Measurements from ENCODE around the gene PEPD.
A peak's percentile ranks its signal among the peaks of the same experiment; 100 is the strongest.

The PEPD gene

DNA sequence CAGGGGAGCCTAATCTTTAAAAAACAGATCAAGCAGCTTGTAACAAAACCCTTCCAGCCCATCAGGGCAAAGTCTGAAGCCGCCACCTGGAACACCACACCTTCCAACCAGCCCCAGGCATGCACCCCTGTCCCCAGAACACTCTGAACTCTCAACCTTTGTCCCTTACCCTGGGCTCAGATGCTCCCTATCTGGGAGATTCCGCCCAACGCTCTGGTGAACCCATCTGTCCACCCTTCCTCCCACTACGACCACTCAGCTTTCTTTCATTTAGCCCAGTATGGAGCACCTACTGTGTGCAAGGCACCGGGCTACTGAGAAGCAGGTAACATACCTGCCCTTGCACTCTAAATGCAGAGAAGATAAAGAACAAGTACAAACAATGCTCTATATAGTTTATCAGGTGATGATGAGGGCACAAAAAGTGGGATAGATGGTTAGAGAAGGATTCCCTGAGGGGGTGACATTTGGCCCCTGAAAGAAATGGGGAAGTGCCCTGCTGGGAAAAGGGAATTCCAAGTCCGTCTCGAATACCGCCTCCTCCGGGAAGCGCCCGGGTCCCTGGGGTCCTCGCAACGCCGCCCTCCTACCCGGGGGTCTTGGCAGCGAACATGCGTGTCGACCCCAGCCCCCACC lies 629 bp downstream of the PEPD start:
- DNase-seq (ENCODE audit: low read depth) = no peak
- TF ChIP-seq, protein P1, sequence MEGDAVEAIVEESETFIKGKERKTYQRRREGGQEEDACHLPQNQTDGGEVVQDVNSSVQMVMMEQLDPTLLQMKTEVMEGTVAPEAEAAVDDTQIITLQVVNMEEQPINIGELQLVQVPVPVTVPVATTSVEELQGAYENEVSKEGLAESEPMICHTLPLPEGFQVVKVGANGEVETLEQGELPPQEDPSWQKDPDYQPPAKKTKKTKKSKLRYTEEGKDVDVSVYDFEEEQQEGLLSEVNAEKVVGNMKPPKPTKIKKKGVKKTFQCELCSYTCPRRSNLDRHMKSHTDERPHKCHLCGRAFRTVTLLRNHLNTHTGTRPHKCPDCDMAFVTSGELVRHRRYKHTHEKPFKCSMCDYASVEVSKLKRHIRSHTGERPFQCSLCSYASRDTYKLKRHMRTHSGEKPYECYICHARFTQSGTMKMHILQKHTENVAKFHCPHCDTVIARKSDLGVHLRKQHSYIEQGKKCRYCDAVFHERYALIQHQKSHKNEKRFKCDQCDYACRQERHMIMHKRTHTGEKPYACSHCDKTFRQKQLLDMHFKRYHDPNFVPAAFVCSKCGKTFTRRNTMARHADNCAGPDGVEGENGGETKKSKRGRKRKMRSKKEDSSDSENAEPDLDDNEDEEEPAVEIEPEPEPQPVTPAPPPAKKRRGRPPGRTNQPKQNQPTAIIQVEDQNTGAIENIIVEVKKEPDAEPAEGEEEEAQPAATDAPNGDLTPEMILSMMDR (IDR thresholded peaks at IDR 0.05; ENCODE audit: low read length, missing control alignments) = no peak
- H3K4me3 ChIP-seq (replicated peaks; ENCODE audit: low read depth, low read length) = peak overlapping the region; percentile 79

DNA sequence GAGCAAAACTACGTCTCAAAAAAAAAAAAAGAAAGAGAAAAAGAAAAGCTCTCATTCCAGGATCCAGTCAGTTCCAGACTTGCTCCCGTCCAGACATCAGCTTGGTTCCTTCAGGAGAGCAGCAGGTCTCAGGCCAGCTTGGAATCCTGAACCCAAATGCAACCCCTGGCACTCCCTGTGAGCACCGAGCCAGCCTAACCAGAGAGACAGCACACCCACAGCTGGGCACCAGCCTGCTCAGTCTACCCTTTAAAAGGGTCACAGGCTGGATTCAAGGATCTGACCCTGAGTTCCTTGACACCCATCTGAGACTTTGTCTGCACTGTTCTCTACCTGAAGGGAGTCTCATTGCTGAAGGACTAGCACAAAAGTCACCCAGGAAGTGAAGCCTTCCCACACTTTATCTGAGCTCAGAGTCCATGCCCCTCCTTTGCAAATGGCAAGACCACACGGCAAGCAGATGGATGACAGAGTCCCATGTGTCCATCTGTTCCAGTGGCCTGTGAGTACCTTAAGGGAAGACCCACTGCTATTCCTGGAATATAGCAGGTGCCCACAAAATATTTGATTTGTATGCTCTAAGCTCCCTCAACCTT lies 1.4 kb downstream of the PEPD start:
- H3K4me3 ChIP-seq (replicated peaks; ENCODE audit: low read depth, low read length) = peak overlapping the region; percentile 79
- TF ChIP-seq, protein P1 (IDR thresholded peaks at IDR 0.05; ENCODE audit: low read length, missing control alignments) = no peak
- DNase-seq (ENCODE audit: low read depth) = no peak

DNA sequence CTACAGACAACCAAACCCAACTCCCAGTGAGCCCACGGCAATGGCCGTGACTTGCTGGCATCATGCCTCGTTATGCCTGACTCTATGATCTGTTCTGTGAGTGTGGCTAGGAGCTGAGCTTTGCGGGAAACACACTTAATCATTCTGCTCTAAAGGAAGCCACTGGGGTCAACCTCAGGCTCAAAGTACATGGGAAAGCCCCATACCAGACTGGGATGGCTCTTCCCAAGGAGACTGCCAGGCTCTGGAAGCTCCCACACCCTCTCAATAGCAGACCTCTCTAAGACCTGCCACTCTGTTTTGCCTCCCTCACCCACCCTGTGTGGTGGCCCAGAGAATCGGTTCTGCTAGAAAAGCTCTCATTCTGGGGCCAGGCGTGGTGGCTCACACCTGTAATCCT lies 2.2 kb downstream of the PEPD start:
- TF ChIP-seq, protein P1 (IDR thresholded peaks at IDR 0.05; ENCODE audit: low read length, missing control alignments) = no peak
- no peak overlapping the region for H3K4me3 ChIP-seq (replicated peaks; ENCODE audit: low read depth, low read length)
- no peak for DNase-seq (ENCODE audit: low read depth)

DNA sequence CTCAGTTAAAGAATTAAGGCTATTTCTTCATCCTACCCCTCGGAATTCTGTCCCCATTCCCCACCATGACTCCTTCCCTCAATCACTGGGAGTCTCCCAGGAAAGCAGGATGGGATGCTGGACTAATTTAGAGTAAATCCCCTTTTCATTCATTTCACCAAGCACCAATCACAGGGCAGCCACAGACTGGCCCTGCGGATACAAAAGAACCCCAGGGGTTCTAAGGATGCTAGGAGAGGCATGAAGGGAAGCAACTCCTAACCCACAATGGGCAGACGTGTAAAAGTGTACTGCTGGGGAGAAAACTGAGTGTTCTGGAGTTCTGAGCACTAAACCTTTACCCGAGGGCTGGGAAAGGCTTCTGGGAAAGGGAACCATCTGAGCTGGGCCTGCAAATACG lies 3.0 kb downstream of the PEPD start:
- DNase-seq (ENCODE audit: low read depth) = no peak
- H3K4me3 ChIP-seq (replicated peaks; ENCODE audit: low read depth, low read length) = no peak overlapping the region
- TF ChIP-seq, protein P1 (IDR thresholded peaks at IDR 0.05; ENCODE audit: low read length, missing control alignments) = no peak

DNA sequence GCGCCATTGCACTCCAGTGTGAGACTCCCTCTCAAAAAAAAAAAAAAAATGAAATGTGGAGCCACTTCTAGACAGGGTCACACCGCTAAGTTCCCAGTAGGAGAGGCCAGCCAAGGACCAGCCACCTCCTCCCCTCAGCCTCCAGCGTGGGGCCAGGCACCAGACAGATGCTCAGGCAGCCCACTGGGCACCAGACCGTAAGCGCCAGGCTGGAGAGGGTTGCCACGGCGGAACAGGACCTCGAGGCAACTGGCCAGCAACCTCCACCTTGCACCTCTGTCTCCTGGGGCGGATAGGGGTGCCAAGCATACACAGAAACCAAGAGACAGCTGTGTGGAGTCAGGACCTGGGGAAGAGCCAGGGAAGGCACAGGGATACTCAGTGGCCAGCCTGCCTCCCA lies 3.7 kb downstream of the PEPD start:
- TF ChIP-seq, protein P1 (IDR thresholded peaks at IDR 0.05; ENCODE audit: low read length, missing control alignments) = no peak
- no peak overlapping the region for H3K4me3 ChIP-seq (replicated peaks; ENCODE audit: low read depth, low read length)
- no peak for DNase-seq (ENCODE audit: low read depth)

DNA sequence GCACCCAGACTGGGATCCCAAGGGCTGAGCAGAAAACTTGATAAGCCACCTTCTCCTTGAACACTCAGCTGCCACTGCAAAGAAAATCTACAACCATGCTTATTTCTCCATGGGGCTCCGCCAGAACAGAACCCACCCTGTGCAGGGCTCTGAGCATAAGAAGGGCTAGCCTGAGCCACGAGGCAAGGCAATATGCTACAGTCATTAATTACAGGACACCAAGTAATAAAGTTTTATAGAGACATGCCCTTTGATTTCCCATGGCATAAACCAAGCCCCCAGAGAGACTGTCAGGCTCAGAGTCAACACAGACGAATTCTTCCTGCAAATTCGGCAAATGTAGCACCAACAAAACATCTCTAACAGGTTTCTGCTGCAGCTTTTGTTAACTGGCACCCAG lies 5.7 kb downstream of the PEPD start:
- no peak for DNase-seq (ENCODE audit: low read depth)
- TF ChIP-seq, protein P1 (IDR thresholded peaks at IDR 0.05; ENCODE audit: low read length, missing control alignments) = no peak
- H3K4me3 ChIP-seq (replicated peaks; ENCODE audit: low read depth, low read length) = no peak overlapping the region
